Superior temporal gyrus (tissue), 1 donor: ENCODE results near the gene SPDEF.

Experiments
- DNase-seq: peaks from one replicate; pipeline ENCODE4 v3.0.0-alpha.2; 2016; ENCODE audit errors: extremely low spot score

Gene SPDEF

DNA sequence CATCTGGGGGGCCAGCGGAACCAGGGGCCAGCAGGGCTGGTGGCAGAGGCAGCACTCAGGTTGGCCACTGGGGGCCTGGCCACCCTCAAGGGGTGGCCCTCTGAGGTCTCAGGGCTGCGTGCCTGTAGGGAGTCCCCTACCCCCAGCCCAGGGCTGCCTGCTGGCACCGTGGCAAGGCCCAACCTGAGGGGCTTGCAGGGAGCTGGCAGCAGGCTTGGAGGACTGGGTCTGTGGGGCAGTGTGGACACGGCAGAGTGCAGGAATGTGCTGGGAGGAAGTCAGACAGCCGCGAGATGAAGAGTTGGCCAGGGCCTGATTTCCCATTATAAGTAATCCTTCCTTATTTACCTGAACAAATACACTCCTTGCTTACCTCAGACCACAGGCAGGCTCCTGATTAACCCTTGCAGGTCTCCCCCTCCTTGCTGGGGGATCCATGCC, at the start of gene SPDEF:
TSS of gene SPDEF (minus strand) at position 299 of the 441 bp plus-strand sequence. CDS start 11,874 bp downstream, outside the sequence.
- no peak for DNase-seq

DNA sequence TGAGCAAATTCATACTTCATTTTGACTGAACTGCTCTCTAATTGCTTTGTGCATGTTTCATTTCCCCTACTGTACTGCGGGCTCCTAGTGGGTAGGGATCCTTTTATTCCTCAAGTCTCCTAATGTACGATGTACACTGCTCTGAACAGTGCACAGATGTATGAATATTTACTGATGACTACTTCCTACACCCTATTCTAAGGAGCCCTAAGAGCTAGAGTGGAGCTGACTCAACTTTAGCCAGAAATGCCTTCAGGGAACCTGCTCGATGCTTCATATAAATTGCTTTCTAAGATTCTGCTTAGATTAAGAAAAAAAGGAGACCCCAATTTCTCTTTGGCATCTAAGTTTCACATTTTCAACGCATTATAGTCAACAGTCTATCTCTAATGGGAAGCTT, 47.6 kb upstream of the SPDEF start:
- no peak for DNase-seq

DNA sequence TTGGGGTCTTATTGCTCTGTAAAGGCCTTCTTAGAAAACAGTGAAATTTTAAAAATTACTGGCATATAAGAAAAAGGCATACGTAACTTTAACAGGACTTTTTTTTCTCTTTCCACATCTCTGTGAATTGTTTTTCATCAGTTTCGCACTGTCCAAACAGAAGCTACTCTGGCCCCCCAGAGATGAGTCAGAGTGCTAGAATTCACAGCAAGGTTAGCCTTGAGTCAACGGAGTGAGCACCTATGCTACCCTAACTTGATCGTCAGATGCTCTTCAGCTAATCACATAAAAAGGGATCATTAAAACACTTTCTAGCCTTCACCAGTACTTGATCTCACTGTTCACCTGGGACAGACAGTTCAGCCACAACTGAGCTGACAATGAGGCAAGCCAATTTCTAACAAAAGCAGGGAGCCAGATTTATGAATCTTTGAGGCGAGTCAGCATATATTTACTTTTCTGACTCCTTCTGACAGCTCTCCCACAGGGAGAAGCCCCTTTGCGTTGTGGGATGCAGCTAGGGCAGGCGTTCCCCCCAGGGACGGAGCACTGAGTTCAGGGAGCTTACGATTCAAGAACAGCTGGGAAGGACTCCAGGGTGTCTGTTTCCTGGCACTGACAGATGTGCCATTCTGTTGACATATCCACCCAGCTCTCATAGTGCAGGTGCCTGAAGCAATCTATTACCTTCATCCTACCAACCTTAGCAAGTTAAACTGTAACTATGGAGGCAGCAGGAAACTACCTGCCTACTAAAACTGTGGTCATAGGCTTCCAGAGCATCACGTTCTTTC, 46.4 kb upstream of the SPDEF start:
- no peak for DNase-seq

DNA sequence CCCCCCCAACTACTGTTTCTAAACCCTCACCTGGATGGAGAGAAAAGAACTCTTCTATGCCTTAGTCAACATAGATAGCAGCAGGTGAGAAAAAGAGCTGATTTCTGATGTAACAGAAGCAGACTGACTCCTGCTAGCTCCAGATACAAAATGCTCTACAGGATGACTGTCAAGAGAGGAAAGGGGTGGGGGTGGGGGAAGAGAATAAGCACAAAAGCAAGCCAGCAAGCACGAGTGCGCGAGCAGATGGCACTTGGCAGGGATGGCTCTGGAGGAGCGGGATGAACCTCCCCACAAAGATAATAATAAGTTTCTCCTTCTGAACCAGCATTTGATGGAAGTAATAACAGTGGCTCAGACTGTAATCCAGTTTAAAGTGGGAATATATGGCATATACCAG, 45.6 kb upstream of the SPDEF start:
- no peak for DNase-seq

DNA sequence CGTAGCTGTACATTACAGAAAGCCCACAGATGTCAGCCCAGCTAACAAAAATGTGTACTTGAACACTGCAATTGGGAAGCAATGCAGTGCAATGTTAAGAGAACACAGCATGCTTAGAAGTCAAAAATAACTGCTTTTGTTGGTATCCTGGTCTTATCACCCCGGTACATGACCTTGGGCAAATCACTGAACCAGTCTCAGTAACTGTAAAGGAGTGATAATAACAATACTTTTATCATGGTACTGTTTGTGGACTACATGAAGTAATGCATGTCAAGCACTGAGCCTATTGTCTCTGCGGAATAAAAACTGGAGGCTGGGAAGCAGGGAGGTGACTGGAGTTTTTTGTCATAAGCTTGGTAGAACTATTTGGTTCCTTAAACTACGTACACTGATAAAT, 44.7 kb upstream of the SPDEF start:
- no peak for DNase-seq

DNA sequence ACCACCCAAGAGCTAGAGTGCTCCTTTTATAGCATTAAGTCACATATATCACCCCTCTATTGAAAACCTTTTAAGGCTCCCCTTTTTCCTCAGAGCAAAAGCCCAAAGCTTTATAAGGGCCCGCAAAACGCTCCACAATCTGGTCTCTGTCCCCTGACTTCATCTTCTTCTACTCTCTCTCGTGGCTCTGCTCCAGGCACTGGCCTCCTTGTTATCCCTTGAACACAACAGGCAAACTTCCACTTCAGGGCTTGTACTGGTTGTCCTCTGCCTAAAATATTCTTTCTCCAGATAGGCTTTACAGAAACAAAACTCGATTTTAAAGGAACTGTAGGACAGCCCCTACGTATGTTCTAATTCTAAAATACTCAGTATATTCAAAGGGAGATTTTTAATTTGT, 44.0 kb upstream of the SPDEF start:
- no peak for DNase-seq

DNA sequence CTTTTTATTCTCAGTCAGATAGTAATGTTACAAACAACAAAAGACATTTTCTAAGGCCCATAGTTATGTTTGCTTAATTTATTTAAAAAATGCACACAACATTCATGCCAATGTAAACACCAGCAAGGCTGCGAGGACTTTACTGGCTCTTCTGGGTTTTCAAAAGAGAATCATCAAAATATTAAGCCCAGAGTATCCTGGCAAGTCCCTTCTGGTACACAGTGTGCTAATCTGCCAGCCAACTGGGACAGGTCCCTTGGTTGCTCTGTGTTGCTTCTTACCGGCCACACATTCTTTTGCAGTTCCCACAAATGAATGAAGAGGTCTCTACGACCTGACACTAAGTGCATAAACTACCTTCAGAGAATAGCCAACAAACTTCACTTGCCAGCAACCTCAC, 42.6 kb upstream of the SPDEF start:
- no peak for DNase-seq

DNA sequence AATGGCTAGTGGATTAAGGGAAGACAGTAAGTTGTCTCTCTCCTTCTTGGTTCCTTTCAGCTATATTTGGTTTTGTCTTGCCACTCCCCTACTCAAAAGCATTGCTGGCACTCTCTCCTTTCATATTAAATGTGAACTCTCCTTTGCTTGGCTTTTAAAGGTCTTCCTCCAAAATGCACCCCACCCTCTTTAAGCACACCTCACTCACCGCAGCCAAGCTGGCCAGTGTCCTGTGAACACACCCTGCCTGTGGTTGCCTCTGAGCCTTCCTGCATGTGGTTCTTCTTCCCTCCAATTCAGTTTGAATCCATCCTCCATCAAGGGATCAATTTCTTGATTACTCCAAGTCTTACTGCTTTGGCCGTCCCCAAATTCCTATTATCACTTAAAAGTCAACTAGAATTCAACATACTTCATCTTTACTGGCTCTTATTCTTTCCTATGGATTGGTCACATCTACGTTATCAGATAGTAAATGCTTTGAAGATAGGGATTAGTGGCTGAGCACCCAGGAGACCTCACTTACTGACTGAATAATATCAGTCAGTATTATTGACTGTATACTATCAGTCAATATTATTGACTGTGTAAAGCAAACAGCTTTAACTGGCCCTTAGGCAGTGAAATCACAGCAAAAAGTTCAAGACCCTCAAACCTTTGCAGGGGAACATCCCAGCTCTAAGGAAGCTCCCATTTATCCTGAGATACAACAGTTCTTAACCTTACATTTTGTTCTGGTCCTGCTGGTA, 41.6 kb upstream of the SPDEF start:
- no peak for DNase-seq

DNA sequence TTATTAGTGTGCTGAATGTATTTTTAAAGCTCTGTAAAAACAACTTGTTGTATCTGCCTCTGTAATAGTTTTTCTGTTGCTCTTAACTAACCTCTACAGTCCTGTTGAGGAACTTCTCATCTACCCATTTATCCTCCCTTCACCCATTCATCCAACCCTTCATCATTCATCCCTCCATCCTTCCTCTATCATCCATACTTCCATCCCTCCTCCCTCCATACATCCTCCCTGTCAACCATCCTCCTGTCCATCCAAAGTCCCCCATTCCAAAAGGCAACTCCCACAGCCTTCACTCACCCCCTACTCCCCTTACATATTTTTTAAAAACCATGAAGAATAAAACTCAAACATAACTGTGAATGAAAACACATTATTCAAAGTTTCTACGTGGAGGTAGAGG, 40.7 kb upstream of the SPDEF start:
- DNase-seq, result no peak

DNA sequence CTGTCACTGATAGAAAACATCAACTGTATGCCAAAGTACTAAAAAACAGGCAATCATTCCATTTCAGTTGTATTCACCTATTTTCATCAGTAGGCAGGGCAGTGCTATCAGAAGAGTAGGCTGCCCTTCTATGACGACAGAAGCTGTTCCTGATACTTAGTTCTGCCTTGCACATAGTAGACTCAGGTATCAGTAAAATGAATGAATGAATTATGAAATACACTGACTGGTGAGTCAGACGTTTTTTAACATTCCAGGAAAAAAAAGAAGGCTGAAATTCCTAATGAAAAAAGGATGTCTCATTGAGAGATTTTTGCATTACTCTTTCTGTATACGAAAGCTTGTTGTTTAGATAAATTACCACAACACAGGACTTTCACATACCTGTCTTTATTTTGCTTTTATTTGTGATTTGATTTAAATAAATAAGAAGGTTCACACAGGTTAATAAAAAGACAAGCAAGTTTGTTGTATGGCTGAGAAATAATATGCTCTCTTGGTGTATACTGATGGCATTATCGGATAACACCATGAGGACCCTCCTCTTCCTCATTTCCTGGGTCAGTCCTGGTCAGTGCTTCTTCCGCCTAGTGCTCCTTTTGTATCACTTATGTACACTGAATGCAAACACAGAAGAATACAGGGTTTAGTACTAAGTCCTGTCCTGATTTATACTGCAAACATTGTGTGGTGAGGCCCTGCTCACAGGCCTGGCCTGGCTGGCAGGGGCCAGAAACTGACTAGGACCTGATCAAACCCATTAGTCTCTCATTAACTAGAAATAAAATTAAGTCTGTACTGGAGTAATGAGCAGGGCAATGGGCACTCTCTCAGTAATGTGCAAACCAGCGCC, 39.4 kb upstream of the SPDEF start:
- DNase-seq, result no peak

DNA sequence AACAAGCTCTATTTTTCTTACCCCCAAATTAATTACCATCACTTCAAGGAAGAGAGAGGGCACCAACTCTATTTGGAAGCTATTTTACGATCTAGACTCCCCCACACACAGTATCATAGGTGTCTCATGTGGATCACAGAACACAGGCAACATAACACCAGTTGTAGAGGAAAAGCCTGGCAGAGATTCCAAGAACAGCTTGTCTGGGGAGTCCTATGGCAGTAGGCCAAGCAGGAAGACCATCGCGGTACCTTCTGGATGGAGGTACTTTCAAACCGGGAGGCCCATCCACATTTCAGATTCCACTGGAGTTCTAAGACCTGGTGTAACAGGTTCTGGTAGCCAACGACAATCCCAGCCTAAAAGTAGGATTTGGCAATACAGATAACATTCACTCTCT, 37.6 kb upstream of the SPDEF start:
- no peak for DNase-seq

DNA sequence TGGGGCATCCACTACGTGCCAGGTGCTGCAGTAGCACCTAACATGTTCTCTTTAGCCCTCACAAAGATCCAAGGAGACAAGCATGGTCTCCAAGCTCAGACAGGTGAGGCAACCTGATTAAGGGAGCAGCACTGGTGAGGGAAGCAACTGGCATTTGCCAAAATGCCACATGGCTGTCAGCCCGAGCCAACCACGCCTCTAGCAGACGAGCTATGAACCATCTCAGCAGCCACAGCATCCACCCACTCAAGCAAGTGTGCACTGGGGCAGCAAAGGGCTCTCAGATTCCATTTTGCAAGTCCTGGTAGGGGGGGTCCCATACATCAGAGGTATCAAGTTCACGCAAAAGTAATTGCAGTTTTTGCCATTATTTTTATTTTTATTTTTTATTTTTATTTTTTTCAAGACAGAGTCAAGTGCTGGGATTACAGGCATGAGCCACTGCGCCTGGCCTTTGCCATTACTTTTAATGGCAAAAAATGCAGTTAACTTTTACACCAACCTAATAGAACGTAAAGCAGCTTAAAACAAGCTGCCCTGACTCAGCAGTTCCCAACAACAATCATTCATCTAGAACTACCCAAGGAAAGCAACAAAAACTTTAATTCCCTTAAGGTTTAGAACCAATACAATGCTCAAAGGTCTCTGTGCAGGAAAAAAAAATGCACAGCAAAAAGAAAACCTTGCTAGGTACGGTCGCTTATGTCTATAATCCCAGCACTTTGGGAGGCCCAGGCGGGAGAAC, 36.3 kb upstream of the SPDEF start:
- no peak for DNase-seq

DNA sequence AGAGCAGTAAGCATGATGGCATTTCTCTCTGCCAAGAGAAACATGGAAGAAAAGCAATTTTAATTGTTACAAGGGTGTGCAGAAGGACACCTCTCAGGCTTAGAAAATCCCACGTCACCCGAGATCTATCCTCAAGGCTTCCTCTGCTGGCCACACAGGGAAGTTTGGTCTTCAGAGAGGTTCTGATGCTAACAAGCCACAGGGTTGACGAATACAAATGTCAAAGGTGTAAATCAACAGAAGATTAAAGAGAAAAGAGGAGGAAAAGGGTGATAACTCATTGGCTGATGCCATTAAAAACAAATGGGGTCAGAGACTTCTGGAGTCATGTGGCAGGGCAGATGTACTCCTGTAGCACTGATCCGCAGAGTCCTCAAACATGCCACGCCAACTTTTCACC, 33.6 kb upstream of the SPDEF start:
- DNase-seq, result no peak

DNA sequence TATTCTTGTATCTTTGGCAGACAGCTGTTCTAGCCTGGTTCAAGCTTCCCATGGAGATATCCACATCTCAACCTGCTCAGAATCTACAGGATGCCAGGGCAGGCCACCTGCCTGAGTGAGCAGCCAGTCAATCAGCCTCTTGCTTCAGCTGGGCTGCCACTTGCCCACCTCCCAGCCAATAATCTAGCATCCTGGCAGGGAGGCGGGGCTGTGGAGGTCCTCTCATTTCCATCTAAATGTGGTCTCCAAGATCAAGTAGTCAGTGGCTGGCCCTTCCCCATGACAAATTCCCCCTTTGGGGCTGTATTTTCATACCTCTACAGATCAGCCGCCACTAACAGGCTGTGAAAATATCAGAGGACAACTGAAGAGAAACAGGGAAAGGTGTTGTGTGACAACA, 33.0 kb upstream of the SPDEF start:
- no peak for DNase-seq

DNA sequence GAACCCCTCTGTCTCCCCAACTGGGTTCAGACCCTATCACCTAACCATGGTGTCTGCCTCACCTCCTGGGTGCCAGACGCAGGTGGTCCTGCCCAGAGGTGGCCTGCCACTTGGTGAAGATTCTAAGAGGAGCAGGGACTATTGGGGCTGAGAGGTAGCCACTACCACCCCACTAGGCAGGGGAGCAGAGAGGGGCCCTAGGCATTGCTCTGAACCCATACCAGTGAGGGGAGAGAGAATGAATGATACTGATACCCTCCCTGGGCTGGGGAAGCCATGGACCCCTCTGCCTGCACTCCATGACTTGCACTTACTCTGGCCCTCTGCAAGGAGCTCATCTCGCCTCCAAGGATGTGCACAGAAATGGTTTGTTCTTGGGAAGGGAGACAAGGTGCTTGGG, 31.7 kb upstream of the SPDEF start:
- DNase-seq, result no peak

DNA sequence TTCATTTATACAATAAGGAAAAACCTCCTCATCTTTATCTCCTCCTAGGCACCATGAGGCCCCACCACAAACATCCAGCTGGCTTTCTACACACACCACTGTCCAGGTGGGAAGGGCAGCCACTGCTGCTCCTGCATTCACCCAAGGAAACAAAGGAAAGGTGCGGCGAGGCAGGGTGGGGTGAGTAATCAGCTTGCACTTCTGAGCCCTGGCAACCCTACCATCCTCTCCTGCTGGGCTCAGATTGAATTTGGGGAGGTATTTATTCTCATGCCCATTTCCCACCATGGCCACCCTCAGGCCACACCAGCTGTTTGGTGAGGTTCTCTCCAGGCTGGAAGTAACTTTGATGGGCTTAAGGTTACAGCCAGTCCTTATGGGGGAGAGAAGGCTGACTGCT, 31.2 kb upstream of the SPDEF start:
- DNase-seq, result no peak

DNA sequence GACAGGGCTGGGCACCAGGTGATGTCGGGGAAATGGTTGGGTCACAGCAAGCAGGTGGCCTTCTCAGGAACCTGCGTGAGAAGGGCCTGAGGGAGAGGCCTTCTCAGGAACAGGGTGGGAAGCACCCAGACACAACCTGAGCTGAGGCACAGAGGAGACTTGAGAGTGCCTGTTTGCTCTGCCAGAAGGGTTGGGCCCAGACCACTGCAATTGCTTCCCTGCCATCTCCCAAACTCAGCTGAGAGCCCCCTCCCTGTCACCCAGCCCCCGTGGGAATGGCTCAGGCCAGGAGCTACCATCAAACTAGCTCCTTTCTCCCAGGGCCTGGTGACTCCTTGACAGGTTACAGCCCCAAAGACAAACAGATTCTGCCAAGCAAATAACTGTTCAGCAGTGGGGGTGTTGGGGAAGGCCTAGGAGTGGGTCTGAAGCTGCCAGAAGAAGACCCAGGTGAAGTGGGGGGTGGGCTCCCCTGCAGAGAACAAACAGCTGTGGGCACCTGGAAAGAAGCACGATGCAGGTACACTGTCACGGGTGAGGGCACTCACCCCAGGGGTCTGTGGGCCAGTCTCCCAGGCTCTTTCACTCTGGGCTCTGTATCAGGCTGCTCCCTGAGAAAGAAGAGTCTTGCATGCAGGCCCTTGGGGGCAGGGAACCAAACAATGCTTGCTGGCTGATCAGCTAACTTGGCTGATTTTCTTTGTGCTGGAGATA, 30.4 kb upstream of the SPDEF start:
- DNase-seq, result no peak

DNA sequence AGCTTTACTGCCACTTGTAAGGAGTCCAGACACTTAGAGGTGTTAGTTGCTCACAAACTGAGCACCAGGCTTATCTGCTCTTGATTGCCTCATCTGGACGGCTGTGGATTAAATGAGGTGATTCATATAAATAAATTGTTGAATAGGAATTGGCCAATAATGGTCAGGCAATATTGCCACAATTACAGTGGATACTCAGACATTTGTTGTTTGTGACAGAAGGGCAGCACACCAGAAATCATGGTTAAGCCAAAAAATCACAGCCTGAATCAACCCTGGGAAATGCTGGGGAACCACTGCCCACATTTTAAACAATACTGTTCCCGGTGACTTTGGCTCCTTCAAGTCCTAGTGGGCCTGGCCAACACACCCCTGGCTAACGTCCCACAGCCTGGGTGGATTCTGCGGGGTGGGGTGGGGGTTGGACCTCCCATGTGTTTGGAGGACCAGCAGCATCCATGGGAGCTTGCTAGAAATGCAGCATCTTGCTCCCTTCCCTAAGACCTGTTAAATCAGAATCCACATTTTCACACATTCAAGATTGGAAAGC, 29.5 kb upstream of the SPDEF start:
- DNase-seq, result no peak

DNA sequence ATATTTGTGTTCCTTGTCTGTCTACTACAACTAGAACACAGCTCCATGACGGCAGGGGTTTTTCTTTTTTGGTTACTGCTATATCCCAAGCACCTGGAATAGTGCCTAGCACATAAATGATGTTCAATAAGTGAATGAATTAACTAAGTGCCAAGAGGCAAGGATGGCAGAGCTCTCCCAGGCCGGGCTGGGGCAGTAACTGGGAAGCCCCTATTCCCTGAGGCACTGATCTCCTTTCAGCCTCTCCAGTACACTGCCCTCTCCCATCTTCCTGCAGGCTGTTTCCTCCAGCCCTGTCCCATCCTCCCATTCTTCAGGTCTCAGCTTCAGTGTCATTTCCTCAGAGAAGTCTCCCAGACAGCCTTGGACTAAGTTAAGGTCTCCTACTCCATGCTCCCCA, 29.0 kb upstream of the SPDEF start:
- DNase-seq, result no peak

DNA sequence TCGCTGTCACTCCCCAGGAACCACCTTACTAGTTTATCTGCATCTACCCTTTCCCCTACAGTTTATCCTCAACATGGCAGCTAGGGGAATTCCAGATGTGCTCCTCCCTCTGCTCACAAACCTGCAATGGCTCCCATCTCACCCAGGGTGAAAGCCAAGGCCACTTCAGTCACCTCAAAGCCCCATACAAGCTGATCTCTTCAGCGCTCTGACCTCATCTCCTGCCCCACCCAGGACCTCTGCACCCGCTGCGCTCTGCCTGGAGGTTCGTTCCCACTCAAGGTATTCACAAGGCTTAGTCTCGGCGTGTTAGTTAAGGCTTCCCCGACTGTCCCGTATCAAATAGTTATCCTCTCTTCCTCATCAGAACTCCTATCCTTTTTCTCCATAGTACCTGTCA, 28.6 kb upstream of the SPDEF start:
- no peak for DNase-seq
